Gastroesophageal sphincter (tissue), 3 donors: ENCODE results near the gene CACNA1A.

Experiments
- POLR2AphosphoS5 ChIP-seq: sonication (generic); formaldehyde crosslinking; IDR thresholded peaks from one replicate; pipeline ENCODE4 v1.6.1; 2017; ENCODE audit warnings: antibody characterized with exemption
- TF ChIP-seq, protein P1 (sequence below), 4 experiments: fragments of 200-600 bp in 2 of 4; fragments of 450-650 bp in 2 of 4; sonication (generic) in 1 of 4; IDR thresholded peaks; one replicate each; pipeline ENCODE4 v1.5.1; 2017 to 2019; ENCODE audit warnings: antibody characterized with exemption in 4 of 4, mild to moderate bottlenecking in 2 of 4, moderate library complexity in 2 of 4

DNA sequence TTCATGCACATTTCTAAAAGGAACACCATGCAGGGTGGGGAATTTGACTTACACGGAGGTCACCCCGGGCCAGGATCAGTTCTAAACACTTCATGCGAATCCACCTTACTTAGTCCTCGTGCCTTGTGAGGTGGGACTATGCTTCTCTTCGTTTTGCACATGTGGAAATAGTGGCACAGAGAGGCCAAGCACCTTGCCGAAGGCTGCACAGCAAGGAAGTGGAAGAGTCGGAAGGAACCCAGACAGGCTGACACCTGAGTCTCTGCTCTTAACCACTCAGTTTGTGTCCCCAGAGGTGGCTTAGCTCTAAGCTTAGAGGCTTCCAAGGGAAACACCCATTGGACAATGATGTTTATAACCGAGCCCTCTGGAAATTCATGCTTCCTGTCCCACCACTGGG is 150.1 kb downstream of the CACNA1A start:
- no peak for TF ChIP-seq POLR2AphosphoS5
- TF ChIP-seq, protein P1, sequence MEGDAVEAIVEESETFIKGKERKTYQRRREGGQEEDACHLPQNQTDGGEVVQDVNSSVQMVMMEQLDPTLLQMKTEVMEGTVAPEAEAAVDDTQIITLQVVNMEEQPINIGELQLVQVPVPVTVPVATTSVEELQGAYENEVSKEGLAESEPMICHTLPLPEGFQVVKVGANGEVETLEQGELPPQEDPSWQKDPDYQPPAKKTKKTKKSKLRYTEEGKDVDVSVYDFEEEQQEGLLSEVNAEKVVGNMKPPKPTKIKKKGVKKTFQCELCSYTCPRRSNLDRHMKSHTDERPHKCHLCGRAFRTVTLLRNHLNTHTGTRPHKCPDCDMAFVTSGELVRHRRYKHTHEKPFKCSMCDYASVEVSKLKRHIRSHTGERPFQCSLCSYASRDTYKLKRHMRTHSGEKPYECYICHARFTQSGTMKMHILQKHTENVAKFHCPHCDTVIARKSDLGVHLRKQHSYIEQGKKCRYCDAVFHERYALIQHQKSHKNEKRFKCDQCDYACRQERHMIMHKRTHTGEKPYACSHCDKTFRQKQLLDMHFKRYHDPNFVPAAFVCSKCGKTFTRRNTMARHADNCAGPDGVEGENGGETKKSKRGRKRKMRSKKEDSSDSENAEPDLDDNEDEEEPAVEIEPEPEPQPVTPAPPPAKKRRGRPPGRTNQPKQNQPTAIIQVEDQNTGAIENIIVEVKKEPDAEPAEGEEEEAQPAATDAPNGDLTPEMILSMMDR (IDR thresholded peaks at IDR 0.05): no peak
